Forelimb muscle (tissue), 1 donor: ENCODE data around the gene SLC4A4. TPM values are rescaled to one million over a fixed set of nuclear protein-coding genes. Genes with fewer than 3 reads are reported as not detected.
"Not testable (repeated sequence)": the region's sequence is repeated elsewhere in the genome, so short reads cannot be mapped to it uniquely, and the experiment has no call there.

Experiments
- DNase-seq: peaks from one replicate; pipeline ENCODE4 v3.0.0-alpha.2; 2013; ENCODE audit warnings: low read depth
- polyA plus RNA-seq: library from polyadenylated mRNA; unstranded; fragments of 120-200 nt; gene quantifications from one replicate; pipeline ENCODE4 v1.2.1, GENCODE V29; 2013; ENCODE audit not compliant: insufficient read length

Gene SLC4A4
- polyA plus RNA-seq, 1 donor = 10.4 TPM

- not testable (repeated sequence) for DNase-seq
These were observed 70.1 kb downstream of the SLC4A4 start for GRCh38 chr4:71408961-71409360.

DNA sequence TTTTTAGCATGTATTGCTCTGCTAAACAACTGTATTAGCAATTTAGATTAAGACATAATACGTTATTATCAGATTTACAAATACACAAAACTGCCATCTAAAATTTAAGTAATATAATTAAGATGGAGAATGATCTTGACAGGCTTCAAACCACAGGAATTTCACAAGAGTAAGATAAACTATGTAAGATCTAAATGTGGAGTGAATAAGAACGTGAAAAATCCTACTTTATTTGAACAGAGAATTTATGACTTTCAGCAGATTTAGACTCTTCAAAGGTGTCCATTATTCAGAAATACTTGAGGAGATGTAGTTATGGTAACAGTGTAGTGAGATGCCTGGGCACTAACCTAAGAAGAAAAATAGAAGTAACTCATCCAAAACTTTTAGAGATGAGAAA, 73.2 kb downstream of the SLC4A4 start:
- no peak for DNase-seq

DNA sequence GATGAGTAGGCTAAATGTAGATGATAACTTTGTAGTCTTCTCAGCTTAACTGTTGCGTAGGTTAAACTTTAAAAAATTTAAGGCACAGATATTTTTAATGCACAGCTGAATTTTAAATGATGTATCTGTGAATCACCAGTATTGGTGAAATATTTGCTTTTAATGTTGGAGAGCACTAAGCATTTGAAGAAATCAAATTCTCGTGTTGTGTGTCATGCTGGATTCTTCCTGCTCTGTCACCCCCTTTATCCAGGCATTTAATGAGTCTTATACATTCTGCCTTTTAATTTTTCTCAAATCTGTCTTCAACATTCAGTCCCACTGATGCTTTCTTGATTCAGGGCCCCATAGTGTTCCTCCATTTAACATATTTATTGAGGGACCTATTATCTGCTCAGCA, 76.7 kb downstream of the SLC4A4 start:
- no peak for DNase-seq

DNA sequence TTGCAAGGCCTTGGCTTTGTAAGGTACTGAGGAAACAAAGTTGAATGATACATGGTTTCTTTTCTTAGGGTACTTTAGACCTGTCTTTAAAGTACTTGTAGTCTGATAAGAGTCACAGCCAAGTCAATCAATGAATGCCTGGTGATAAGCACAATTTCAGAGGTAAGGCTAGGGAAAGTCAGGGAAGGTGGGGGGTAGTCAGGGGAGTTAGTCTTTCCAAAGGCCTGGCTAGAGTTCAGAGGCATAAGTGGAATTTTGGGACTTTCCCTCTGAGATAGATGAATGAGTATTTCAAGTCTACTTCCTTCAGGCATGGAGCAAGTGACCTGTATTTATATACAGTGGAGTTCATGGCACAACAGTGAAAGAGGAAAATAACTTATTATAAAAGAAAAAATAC, 78.3 kb downstream of the SLC4A4 start:
- no peak for DNase-seq

GRCh38 chr4:71426381-71427042, 87.7 kb downstream of the SLC4A4 start:
- no peak for DNase-seq

DNA sequence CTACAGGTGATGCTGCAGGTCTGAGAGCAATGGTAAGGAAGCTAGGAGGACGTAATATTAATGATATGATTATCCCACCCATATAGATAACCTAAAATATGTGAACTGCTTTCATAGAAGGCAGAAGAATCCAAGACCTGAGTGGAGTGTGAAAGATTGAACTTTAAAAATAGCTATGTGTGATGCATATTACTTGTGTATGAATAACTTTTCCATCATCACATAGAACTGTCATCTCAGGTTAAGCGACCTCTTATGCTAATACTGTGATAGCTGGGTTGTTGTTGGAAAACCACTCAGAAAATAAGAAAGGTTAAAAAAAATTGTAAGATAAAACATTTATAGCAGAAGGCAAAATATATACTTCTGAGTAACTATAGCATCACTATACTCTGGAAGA, 90.3 kb downstream of the SLC4A4 start:
- no peak for DNase-seq

DNA sequence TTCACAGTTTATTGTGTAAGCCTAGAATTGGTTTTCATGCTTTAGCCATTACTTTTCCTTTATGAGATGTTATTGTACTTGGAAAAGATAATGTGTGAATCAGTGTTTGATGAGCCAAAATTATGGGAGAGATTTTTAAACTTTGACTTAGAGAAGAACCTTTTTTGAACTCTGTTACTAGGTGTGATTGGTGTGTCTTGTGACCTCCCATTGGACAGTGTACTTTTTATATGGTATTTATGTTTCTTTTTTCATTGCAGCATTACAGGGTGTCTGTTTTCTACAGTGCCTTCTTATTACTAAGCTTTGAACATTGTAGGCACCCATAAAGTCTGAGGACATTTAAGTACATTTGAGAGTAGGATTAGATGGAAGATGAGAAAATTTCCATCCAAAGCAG, 91.1 kb downstream of the SLC4A4 start:
- DNase-seq = no peak

GRCh38 chr4:71430609-71431008, 91.8 kb downstream of the SLC4A4 start:
- DNase-seq = no peak

GRCh38 chr4:71440612-71441011, 101.8 kb downstream of the SLC4A4 start:
- DNase-seq = no peak

GRCh38 chr4:71441186-71442169, 102.7 kb downstream of the SLC4A4 start:
- DNase-seq = no peak

DNA sequence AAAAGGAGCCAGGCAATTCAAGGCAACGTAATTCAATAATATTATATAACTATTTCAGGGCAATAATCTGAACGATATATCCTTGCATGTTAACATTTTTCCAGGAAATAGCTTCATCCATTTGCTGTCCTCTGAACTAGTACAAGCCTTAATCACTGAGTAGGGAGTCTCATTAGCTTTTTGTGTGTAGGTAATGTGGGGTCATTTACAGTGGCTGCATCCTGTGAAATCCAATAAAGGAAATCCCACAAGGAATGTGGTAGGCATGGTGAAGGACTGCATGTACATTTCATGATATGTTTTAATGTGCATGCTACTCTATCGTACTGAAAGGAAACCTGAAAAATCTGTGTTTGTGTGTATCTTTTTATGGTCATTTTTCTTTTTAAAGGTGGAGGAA, 103.5 kb downstream of the SLC4A4 start:
- no peak for DNase-seq

DNA sequence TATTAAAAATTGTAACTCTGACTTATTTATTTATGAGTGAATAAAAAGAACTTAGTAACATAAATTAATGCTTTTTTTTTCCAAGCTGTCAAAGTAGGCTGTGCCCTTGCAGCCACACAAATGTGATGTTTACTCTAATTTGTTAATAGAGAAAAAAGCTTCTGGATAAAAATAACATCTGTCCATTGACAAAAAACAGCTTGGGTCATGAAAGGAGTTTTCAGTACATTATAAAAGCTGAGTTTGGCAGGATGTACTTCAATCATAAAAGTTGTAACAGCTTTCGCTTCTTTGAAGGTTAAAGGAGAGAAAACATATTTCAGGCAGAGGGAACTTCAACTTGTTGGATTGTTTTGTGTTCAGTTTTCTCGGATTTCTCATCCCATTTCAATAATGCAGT, 105.6 kb downstream of the SLC4A4 start:
- DNase-seq = no peak

GRCh38 chr4:71445811-71446210, 107.0 kb downstream of the SLC4A4 start:
- DNase-seq = no peak

DNA sequence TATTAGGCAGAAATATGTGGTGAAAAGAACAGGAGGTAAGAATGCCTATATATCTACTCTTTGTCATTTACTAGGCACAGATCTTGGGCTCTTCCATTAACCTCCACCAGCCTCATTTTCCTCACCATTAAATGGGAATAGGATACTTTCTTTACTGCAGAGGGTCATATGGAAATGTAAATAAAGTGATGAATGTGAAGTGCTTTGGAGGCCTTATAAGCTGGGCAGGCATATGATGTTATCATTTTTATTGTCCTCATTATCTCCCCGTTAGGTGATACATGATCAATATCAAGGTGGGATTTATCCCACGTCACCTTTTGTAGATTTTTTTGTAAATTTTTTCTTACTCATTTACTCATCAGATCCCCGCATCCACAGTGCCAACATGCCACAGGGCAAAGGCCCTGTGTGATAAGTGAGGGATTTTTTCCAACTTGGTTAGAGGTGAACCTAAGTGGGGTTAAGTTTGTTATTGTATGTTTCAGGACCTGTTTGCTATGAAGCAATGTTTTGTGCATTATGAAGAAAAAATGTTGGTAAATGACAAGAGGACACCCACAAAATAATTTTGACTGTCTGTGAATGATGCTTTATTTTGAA, 107.8 kb downstream of the SLC4A4 start:
- no peak for DNase-seq

DNA sequence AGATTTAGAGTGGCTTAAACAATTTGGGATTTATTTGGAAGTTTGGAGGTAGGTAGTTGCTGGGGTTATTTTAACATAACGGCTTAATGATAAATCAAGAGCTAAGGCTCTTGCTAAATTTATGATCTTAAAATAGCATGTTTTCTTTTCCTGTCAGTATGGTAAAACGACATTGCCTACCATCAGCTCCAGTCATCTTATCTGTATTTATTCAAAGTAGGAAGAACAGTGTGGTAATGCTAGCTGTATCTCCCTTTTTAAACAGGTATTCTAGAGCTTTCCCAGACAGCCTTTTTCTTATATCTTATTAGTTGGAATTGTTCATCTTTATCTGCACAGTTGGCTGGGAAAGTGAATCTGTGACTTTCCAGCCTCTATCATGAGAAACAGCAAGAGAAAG, 110.2 kb downstream of the SLC4A4 start:
- DNase-seq = no peak

GRCh38 chr4:71449878-71450277, 111.1 kb downstream of the SLC4A4 start:
- DNase-seq = no peak

DNA sequence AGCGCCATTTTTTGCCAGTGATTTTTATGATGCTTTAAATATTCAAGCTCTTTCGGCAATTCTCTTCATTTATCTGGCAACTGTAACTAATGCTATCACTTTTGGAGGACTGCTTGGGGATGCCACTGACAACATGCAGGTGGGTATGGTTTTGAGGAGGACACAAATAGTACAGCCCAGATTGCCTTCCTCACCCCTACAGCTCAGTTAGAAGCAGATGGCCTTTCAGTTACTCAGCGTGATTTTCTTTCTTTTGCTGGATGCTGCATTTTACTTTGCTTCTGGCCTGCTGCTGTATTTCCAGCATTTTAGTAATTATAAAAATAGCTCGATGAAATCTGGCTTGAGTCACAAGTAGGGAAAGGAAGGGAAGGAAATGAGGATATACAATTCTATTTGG, 114.7 kb downstream of the SLC4A4 start:
- no peak for DNase-seq

- no peak for DNase-seq
These were observed 118.0 kb downstream of the SLC4A4 start for GRCh38 chr4:71456841-71457240.

GRCh38 chr4:71460371-71460770, 121.6 kb downstream of the SLC4A4 start:
- no peak for DNase-seq

DNA sequence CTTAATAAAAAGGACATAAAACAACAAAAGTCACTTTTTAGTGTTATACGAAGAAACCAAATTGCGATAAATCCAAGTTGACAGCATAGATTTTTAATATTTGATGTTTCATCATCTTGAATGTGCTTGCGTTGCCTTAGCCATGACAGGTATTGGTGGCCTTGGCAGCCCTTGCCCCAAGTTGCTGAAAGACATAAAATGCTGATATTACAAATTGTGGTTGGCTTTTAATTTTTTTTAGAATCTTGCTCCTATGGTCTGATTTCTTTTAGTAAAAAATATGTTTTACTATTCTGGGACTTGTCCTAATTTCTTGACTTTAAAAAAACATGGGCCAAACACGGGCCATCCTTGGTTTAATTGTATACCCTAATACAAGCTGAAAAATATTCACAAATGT, 122.6 kb downstream of the SLC4A4 start:
- no peak for DNase-seq

DNA sequence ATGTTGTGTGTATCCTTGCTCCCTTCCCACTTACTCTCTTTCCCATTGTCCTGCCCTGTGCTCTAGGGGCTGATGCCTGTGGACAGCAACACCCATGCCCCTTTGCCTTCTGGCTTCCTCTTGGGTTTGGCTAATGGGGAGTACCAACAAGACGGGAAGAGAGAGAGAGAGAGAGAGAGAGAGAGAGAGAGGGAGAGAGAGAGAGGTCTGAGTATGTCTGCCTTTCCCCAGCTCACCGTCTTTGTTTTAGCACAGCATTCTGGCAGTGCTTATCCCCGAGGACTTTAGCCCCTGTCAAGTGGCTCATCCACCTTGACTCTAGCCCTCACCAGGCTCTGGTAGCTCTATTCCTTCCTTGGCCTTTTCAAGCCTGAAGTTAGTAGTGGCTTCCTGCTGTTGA, 128.0 kb downstream of the SLC4A4 start:
- no peak for DNase-seq

- no peak for DNase-seq
These were observed 129.4 kb downstream of the SLC4A4 start for GRCh38 chr4:71468116-71468710.
